K562 (cell line): Measurements from ENCODE around the gene FAM124A.

Source experiments
- CREM ChIP-seq: IDR thresholded peaks from 2 replicates; pipeline ENCODE4 v1.6.1; 2014; ENCODE audit warnings: antibody characterized with exemption, low read depth
- FOS ChIP-seq: IDR thresholded peaks from 3 replicates; pipeline ENCODE4 v1.6.1; 2011; ENCODE audit not compliant: insufficient read length; ENCODE audit errors: extremely low read depth
- POLR2A ChIP-seq: fragments of 450-650 bp; conservative IDR thresholded peaks from 2 replicates; pipeline ENCODE4 v1.6.1; 2016
- RNF2 ChIP-seq: sonication (generic); IDR thresholded peaks from 2 replicates; pipeline ENCODE4 v1.6.1; 2016
- SIRT6 ChIP-seq: IDR thresholded peaks from one replicate; pipeline ENCODE4 v1.6.1; 2012; ENCODE audit warnings: low read depth, mild to moderate bottlenecking, control low read depth, inconsistent platforms, low read length, moderate library complexity
- SNRNP70 ChIP-seq: fragments of 200-400 bp; formaldehyde crosslinking; optimal IDR thresholded peaks from 2 replicates; pipeline ENCODE3; 2017; ENCODE audit warnings: low read depth, low read length
- SRF ChIP-seq, 2 experiments: fragments of 250-450, 450-650 bp in 1 of 2; sonication (Bioruptor Pico) in 1 of 2; sonication (generic) in 1 of 2; formaldehyde crosslinking; IDR thresholded peaks; 2 replicates each; pipeline versions ENCODE4 v1.5.0 to v1.5.1; 2020 to 2022; ENCODE audit warnings: mild to moderate bottlenecking in 1 of 2, missing genetic modification reagents in 1 of 2
- TFAP4 ChIP-seq: sonication (generic); formaldehyde crosslinking; IDR thresholded peaks from 2 replicates; pipeline ENCODE4 v1.8.0; 2022; ENCODE audit warnings: missing genetic modification reagents, mild to moderate bottlenecking, moderate library complexity, borderline replicate concordance
- ZNF318 ChIP-seq, 2 experiments: fragments of 450-650 bp; IDR thresholded peaks; 2 replicates each; pipeline ENCODE4 v1.6.1; 2016; ENCODE audit warnings: mild to moderate bottlenecking in 2 of 2, borderline replicate concordance in 1 of 2, low read depth in 1 of 2, moderate library complexity in 1 of 2
- ZNF324 ChIP-seq: fragments of 250-450 bp; sonication (Bioruptor Pico); IDR thresholded peaks from 2 replicates; pipeline ENCODE4 v1.4.0; 2020; ENCODE audit warnings: mild to moderate bottlenecking
- TF ChIP-seq, protein P1 (sequence below), 3 experiments: IDR thresholded peaks in 2 of 3; conservative IDR thresholded peaks in 1 of 3; 2 replicates each; pipeline ENCODE4 v1.5.1; 2011 to 2012; ENCODE audit warnings: low read length in 3 of 3, mild to moderate bottlenecking in 3 of 3, control low read depth in 2 of 3, improper control_type of control experiment in 1 of 3, inconsistent platforms in 1 of 3, low read depth in 1 of 3, mixed read lengths in 1 of 3, moderate library complexity in 1 of 3; ENCODE audit not compliant: insufficient read depth in 2 of 3
- TF ChIP-seq, protein P2 (sequence below): fragments of 450-650 bp; conservative IDR thresholded peaks from 2 replicates; pipeline ENCODE4 v1.6.1; 2016; ENCODE audit warnings: missing genetic modification characterization, low read depth, mild to moderate bottlenecking, missing compliant biosample characterization, moderate library complexity

- TF ChIP-seq POLR2A = no peak
- no peak for TF ChIP-seq CREM
- no peak for TF ChIP-seq SRF (CRISPR knock-in tag; IDR thresholded peaks at IDR 0.05)
- TF ChIP-seq, protein P1, sequence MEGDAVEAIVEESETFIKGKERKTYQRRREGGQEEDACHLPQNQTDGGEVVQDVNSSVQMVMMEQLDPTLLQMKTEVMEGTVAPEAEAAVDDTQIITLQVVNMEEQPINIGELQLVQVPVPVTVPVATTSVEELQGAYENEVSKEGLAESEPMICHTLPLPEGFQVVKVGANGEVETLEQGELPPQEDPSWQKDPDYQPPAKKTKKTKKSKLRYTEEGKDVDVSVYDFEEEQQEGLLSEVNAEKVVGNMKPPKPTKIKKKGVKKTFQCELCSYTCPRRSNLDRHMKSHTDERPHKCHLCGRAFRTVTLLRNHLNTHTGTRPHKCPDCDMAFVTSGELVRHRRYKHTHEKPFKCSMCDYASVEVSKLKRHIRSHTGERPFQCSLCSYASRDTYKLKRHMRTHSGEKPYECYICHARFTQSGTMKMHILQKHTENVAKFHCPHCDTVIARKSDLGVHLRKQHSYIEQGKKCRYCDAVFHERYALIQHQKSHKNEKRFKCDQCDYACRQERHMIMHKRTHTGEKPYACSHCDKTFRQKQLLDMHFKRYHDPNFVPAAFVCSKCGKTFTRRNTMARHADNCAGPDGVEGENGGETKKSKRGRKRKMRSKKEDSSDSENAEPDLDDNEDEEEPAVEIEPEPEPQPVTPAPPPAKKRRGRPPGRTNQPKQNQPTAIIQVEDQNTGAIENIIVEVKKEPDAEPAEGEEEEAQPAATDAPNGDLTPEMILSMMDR (IDR thresholded peaks at IDR 0.05 in 2 of 3, conservative IDR thresholded peaks at IDR 0.05 in 1 of 3; ENCODE audit: insufficient read depth in 2 of 3, low read depth in 1 of 3, low read length in 3 of 3) = no peak
- no peak for TF ChIP-seq TFAP4 (CRISPR knock-in tag)
- no peak for TF ChIP-seq SIRT6
- TF ChIP-seq RNF2 = no peak
- no peak for TF ChIP-seq ZNF324
- TF ChIP-seq ZNF318 (IDR thresholded peaks at IDR 0.05; ENCODE audit: borderline replicate concordance in 1 of 2, low read depth in 1 of 2) = no peak
- no peak for TF ChIP-seq SNRNP70
- TF ChIP-seq FOS = no peak
- TF ChIP-seq, protein P2, sequence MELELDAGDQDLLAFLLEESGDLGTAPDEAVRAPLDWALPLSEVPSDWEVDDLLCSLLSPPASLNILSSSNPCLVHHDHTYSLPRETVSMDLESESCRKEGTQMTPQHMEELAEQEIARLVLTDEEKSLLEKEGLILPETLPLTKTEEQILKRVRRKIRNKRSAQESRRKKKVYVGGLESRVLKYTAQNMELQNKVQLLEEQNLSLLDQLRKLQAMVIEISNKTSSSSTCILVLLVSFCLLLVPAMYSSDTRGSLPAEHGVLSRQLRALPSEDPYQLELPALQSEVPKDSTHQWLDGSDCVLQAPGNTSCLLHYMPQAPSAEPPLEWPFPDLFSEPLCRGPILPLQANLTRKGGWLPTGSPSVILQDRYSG (tag) = no peak
Observed at GRCh38 chr13:51231456-51231855, 9.3 kb downstream of the FAM124A start.
